Ascending aorta (tissue), 2 donors: ENCODE data around the gene TARDBP. TPM values are rescaled to one million over a fixed set of nuclear protein-coding genes. Genes with fewer than 3 reads are reported as not detected.
A peak's percentile ranks its signal among the peaks of the same experiment; 100 is the strongest.

Source experiments
- DNase-seq, 2 donors: peaks; one replicate each; pipeline ENCODE4 v3.0.0-alpha.2; 2019; ENCODE audit warnings: low spot score in 2 of 2
- H3K27ac ChIP-seq, 2 donors: fragments of 200-600 bp; sonication (generic); one replicate each; pipeline ENCODE4 v1.5.1; 2016 to 2017; ENCODE audit warnings: mild to moderate bottlenecking in 1 of 2
- H3K27me3 ChIP-seq: fragments of 200-600 bp; sonication (generic); one replicate; pipeline ENCODE4 v1.5.1; 2017
- H3K36me3 ChIP-seq, 2 donors: fragments of 200-600 bp; sonication (generic); one replicate each; pipeline ENCODE4 v1.5.1; 2016
- H3K4me1 ChIP-seq, 2 donors: fragments of 200-600 bp; sonication (generic); one replicate each; pipeline ENCODE4 v1.5.1; 2016 to 2017; ENCODE audit warnings: mild to moderate bottlenecking in 1 of 2
- H3K4me3 ChIP-seq, 2 donors: fragments of 200-600 bp; sonication (generic); one replicate each; pipeline ENCODE4 v1.5.1; 2016 to 2017; ENCODE audit warnings: mild to moderate bottlenecking in 1 of 2
- H3K9me3 ChIP-seq, 2 donors: fragments of 200-600 bp; sonication (generic); one replicate each; pipeline ENCODE4 v1.5.1; 2016
- CTCF ChIP-seq, 3 experiments: fragments of 200-600 bp in 2 of 3; fragments of 450-650 bp in 1 of 3; sonication (generic) in 2 of 3; IDR thresholded peaks; one replicate each; pipeline ENCODE4 v1.5.1; 2016 to 2019; ENCODE audit warnings: antibody characterized with exemption in 3 of 3, mild to moderate bottlenecking in 1 of 3, moderate library complexity in 1 of 3
- intact Hi-C: fragments of 100-400 bp; cut with DNase I; formaldehyde crosslinking; loops from one replicate; pipeline ENCODE4 v1.15.1; 2023
- total RNA-seq: library from RNA; depleted of rRNA; stranded (reverse); fragments of >200 nt; gene quantifications from one replicate; pipeline ENCODE4 v1.1.0, GENCODE V29; 2016

TARDBP gene
- total RNA-seq, 1 donor from 2014 or later = 83.5 TPM

GRCh38 chr1:10979483-10979920, 33.0 kb upstream of the TARDBP start:
- intact Hi-C loops = no loop called here
- H3K4me1 ChIP-seq = peaks cover 10 to 17% of the 10 kb centered on the region in 2 donors
- peak in 1 of 2 donors; percentile 81 for DNase-seq
- peak overlapping the region in 1 of 2 donors; percentile 58 for H3K4me3 ChIP-seq
- no peaks in the 10 kb centered on the region for H3K27me3 ChIP-seq
- H3K36me3 ChIP-seq = no peaks in the 10 kb centered on the region
- peak overlapping the region; percentile 58 to 67 for H3K27ac ChIP-seq
- no peak for TF ChIP-seq CTCF (IDR thresholded peaks at IDR 0.05)
- H3K9me3 ChIP-seq = no peaks in the 10 kb centered on the region

- H3K27me3 ChIP-seq = no peaks in the 10 kb centered on the region
- peaks cover 10 to 17% of the 10 kb centered on the region in 2 donors for H3K4me1 ChIP-seq
- H3K9me3 ChIP-seq = no peaks in the 10 kb centered on the region
- intact Hi-C loops = loop anchor here (1.0 kb wide), 1 partner anchor 32 kb away; the partner anchor contains the start of gene TARDBP
- peak; percentile 38 to 90 for DNase-seq
- H3K4me3 ChIP-seq = peak overlapping the region; percentile 33 to 58
- TF ChIP-seq CTCF (IDR thresholded peaks at IDR 0.05) = peak; percentile 11 to 48 (median 36)
- no peaks in the 10 kb centered on the region for H3K36me3 ChIP-seq
- H3K27ac ChIP-seq = peak overlapping the region; percentile 58 to 67
These were observed 32.3 kb upstream of the TARDBP start for GRCh38 chr1:10980094-10980577.

DNA sequence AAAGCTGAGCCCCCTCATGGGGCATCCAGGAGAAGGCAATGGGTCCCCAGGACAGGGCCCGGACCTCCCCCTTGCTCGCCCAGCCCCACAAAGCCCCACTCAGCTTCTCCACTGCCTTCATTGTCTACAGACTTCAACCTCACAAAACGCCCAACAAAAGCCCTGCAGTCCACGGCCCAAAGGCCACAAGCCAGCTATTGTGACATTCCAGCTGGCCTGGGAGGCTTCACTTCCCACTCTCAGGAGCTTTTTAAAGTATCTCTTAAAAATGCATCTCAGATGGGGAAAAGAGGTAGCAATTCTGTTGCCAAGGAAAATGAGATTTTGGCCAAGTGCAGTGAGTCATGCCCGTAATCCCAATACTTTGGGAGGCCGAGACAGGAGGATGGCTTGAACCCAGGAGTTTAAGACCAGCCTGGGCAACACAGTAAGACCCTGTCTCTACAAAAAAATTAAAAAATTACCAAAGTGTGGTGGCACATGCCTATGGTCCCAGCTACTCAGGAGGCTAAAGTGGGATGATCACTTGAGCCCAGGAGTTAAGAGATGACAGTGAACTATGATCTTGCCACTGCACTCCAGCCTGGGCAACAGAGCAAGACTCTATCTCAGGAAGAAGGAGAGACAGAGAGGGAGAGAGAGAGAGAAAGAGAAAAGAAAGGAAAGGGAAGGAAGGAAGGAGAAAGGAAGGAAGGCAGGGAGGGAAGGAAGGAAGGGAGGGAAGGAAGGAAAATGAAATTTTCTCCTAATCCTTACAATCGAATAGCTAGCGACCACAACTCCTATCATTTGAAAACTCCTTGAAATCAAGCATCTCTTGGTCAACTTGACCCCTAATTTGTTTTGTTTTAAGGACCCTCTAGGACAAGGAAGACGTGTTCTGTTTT, 31.4 kb upstream of the TARDBP start:
- intact Hi-C loops = loop anchor here (1.0 kb wide), 1 partner anchor 31 kb away; the partner anchor contains the start of gene TARDBP
- Histone ChIP-seq H3K4me1 (peaks cover 10 to 15% of the 10 kb centered on the region in 2 donors), H3K36me3 (no peaks in the 10 kb centered on the region), H3K27me3 (no peaks in the 10 kb centered on the region), H3K27ac (peak overlapping the region; percentile 58 to 67), H3K4me3 (peak overlapping the region in 1 of 2 donors; percentile 58), H3K9me3 (no peaks in the 10 kb centered on the region)
- peak in 1 of 2 donors; percentile 72 for DNase-seq
- no peak for TF ChIP-seq CTCF (IDR thresholded peaks at IDR 0.05)

DNA sequence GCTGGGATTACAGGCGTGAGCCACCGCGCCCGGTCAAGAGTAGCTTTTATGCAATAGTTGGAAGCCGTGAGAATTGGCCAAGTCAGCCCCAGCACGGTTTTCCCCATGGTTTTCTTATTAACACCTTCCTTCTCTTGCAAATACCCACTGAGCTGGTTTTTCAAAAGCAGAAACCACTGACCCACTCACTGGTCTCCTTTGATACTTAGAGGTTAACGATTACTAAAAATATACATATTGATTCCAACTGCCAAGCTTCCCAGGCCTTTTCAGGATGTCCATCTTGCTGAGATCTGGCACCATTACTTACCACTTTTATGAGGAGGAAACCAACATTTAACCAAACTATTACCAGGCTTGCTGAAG, 25.9 kb upstream of the TARDBP start:
- DNase-seq = no peak
- Histone ChIP-seq H3K4me3 (no peak overlapping the region), H3K36me3 (no peaks in the 10 kb centered on the region), H3K4me1 (no peaks in the 10 kb centered on the region), H3K27me3 (no peaks in the 10 kb centered on the region), H3K27ac (no peak overlapping the region), H3K9me3 (no peaks in the 10 kb centered on the region)
- intact Hi-C loops = no loop called here
- no peak for TF ChIP-seq CTCF (IDR thresholded peaks at IDR 0.05)

- H3K4me1 ChIP-seq = no peaks in the 10 kb centered on the region
- H3K36me3 ChIP-seq = no peaks in the 10 kb centered on the region
- H3K4me3 ChIP-seq = no peak overlapping the region
- H3K27me3 ChIP-seq = no peaks in the 10 kb centered on the region
- H3K27ac ChIP-seq = no peak overlapping the region
- H3K9me3 ChIP-seq = no peaks in the 10 kb centered on the region
- intact Hi-C loops = no loop called here
- DNase-seq = no peak
- no peak for TF ChIP-seq CTCF (IDR thresholded peaks at IDR 0.05)
These were observed 24.5 kb upstream of the TARDBP start for GRCh38 chr1:10987840-10988417.
